ENCODE measurements around the gene HIBADH.

DNA sequence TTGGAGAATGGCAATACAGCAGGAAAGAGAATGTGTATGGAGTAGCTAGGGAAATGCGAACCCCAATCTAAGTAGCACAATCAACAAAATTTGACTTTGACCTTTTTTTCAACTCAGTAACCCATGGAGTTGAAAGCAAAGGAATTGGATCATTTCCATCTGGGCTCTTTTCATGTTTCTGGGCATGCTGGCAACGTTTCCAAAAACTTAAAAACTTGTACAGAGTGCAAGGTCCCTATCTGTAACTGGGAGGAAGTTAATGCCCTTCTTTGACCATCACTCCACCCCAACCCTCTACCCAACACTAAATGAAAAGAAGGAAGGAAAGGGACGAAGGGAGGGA lies 1.3 kb upstream of the HIBADH start:
- TF ChIP-seq TRIM24 (IDR thresholded peaks at IDR 0.05) (no peak), CEBPB (tag; IDR thresholded peaks at IDR 0.05) (no peak), RFX5 (IDR thresholded peaks at IDR 0.05; ENCODE audit: low read depth, low read length) (no peak), NFYB (IDR thresholded peaks at IDR 0.05; ENCODE audit: extremely low read depth, insufficient read length) (no peak), RAD21 (CRISPR knock-in tag; conservative IDR thresholded peaks at IDR 0.05 in 1 of 2, IDR thresholded peaks at IDR 0.05 in 1 of 2) (no peak), POLR2AphosphoS5 (IDR thresholded peaks at IDR 0.05; ENCODE audit: control insufficient read depth, insufficient read depth, low read depth, low read length) (no peak), STAT5A (IDR thresholded peaks at IDR 0.05; ENCODE audit: borderline replicate concordance, low read length) (no peak), SRSF9 (IDR thresholded peaks at IDR 0.05; ENCODE audit: borderline replicate concordance, low read depth, low read length) (no peak), E2F3 (CRISPR knock-in tag; IDR thresholded peaks at IDR 0.05) (no peak)
- TF ChIP-seq, protein P1, sequence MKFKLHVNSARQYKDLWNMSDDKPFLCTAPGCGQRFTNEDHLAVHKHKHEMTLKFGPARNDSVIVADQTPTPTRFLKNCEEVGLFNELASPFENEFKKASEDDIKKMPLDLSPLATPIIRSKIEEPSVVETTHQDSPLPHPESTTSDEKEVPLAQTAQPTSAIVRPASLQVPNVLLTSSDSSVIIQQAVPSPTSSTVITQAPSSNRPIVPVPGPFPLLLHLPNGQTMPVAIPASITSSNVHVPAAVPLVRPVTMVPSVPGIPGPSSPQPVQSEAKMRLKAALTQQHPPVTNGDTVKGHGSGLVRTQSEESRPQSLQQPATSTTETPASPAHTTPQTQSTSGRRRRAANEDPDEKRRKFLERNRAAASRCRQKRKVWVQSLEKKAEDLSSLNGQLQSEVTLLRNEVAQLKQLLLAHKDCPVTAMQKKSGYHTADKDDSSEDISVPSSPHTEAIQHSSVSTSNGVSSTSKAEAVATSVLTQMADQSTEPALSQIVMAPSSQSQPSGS (CRISPR knock-in tag; IDR thresholded peaks at IDR 0.05) = no peak
- TF ChIP-seq, protein P2, sequence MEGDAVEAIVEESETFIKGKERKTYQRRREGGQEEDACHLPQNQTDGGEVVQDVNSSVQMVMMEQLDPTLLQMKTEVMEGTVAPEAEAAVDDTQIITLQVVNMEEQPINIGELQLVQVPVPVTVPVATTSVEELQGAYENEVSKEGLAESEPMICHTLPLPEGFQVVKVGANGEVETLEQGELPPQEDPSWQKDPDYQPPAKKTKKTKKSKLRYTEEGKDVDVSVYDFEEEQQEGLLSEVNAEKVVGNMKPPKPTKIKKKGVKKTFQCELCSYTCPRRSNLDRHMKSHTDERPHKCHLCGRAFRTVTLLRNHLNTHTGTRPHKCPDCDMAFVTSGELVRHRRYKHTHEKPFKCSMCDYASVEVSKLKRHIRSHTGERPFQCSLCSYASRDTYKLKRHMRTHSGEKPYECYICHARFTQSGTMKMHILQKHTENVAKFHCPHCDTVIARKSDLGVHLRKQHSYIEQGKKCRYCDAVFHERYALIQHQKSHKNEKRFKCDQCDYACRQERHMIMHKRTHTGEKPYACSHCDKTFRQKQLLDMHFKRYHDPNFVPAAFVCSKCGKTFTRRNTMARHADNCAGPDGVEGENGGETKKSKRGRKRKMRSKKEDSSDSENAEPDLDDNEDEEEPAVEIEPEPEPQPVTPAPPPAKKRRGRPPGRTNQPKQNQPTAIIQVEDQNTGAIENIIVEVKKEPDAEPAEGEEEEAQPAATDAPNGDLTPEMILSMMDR (IDR thresholded peaks at IDR 0.05 in 2 of 3, conservative IDR thresholded peaks at IDR 0.05 in 1 of 3; ENCODE audit: insufficient read depth in 2 of 3, low read depth in 1 of 3, low read length in 3 of 3) = no peak
- TF ChIP-seq, protein P3, sequence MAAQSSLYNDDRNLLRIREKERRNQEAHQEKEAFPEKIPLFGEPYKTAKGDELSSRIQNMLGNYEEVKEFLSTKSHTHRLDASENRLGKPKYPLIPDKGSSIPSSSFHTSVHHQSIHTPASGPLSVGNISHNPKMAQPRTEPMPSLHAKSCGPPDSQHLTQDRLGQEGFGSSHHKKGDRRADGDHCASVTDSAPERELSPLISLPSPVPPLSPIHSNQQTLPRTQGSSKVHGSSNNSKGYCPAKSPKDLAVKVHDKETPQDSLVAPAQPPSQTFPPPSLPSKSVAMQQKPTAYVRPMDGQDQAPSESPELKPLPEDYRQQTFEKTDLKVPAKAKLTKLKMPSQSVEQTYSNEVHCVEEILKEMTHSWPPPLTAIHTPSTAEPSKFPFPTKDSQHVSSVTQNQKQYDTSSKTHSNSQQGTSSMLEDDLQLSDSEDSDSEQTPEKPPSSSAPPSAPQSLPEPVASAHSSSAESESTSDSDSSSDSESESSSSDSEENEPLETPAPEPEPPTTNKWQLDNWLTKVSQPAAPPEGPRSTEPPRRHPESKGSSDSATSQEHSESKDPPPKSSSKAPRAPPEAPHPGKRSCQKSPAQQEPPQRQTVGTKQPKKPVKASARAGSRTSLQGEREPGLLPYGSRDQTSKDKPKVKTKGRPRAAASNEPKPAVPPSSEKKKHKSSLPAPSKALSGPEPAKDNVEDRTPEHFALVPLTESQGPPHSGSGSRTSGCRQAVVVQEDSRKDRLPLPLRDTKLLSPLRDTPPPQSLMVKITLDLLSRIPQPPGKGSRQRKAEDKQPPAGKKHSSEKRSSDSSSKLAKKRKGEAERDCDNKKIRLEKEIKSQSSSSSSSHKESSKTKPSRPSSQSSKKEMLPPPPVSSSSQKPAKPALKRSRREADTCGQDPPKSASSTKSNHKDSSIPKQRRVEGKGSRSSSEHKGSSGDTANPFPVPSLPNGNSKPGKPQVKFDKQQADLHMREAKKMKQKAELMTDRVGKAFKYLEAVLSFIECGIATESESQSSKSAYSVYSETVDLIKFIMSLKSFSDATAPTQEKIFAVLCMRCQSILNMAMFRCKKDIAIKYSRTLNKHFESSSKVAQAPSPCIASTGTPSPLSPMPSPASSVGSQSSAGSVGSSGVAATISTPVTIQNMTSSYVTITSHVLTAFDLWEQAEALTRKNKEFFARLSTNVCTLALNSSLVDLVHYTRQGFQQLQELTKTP (IDR thresholded peaks at IDR 0.05; ENCODE audit: low read depth in 1 of 2, partially characterized antibody in 2 of 2) = no peak
